Right lobe of liver (tissue), 6 donors: ENCODE data around the gene SEZ6. TPM values are rescaled to one million over a fixed set of nuclear protein-coding genes. Genes with fewer than 3 reads are reported as not detected.

Source experiments
- ATAC-seq, 4 donors: fragments of 200-7000 bp; cut with Tn5 transposase; one replicate each; pipeline ENCODE4 v1.9.1; 2020; ENCODE audit warnings: mild to moderate bottlenecking in 4 of 4, moderate library complexity in 4 of 4
- DNase-seq, 3 donors: peaks; one replicate each; pipeline ENCODE4 v3.0.0-alpha.2; 2020
- H3K27ac ChIP-seq, 3 donors: fragments of 200-600 bp; one replicate each; pipeline ENCODE4 v1.8.0; 2022
- H3K27me3 ChIP-seq, 2 donors: fragments of 200-600 bp; one replicate each; pipeline ENCODE4 v1.8.0; 2022
- H3K36me3 ChIP-seq, 4 donors: fragments of 200-600 bp; sonication (generic) in 1 of 4; one replicate each; pipeline versions ENCODE4 v1.5.1 to v1.8.0; 2017 to 2022; ENCODE audit warnings: control low read depth in 1 of 4
- H3K4me1 ChIP-seq, 4 donors: fragments of 200-600 bp; sonication (generic) in 1 of 4; one replicate each; pipeline versions ENCODE4 v1.5.1 to v1.8.0; 2017 to 2022; ENCODE audit warnings: control low read depth in 1 of 4
- H3K4me3 ChIP-seq, 3 donors: fragments of 200-600 bp; one replicate each; pipeline ENCODE4 v1.8.0; 2022
- H3K9me3 ChIP-seq, 4 donors: fragments of 200-600 bp; sonication (generic) in 1 of 4; one replicate each; pipeline versions ENCODE4 v1.5.1 to v1.8.0; 2017 to 2022; ENCODE audit warnings: control low read depth in 1 of 4
- POLR2A ChIP-seq: fragments of 450-650 bp; IDR thresholded peaks from one replicate; pipeline ENCODE4 v1.6.1; 2017; ENCODE audit warnings: antibody characterized with exemption, mild to moderate bottlenecking
- WGBS: methylation state at CpG from one replicate; pipeline ENCODE4 v1.1.6; 2018; ENCODE audit warnings: low coverage, low lambda C conversion rate; ENCODE audit not compliant: insufficient coverage; ENCODE audit errors: missing lambda C conversion rate; 5-methylcytosine and 5-hydroxymethylcytosine counted together
- intact Hi-C, 2 donors: fragments of 100-400 bp; cut with DNase I; formaldehyde crosslinking; loops; one replicate each; pipeline versions ENCODE4 v1.11.2 to v1.14.1; 2022
- total RNA-seq, 6 experiments: library from RNA; depleted of rRNA in 2 of 6; stranded (reverse); fragments of >200 nt in 2 of 6; fragmentation: NEBNext Ultra II Directional in 3 of 6; extraction: Animal tissue kit (Norgen Biotek cat#: 25700) in 3 of 6; gene quantifications; one replicate each; pipeline versions ENCODE4 v1.1.0 to v1.2.4, GENCODE V29; 2016 to 2023
- TF ChIP-seq, protein P1 (sequence below), 4 donors: fragments of 200-600 bp in 3 of 4; fragments of 450-650 bp in 1 of 4; IDR thresholded peaks; one replicate each; pipeline versions ENCODE4 v1.5.1 to v1.8.0; 2016 to 2022; ENCODE audit warnings: antibody characterized with exemption in 4 of 4, mild to moderate bottlenecking in 2 of 4
- donor health status: DM: no; HTN: yes; CAD: no.
- donor health status: DM: no; HTN: no; CAD: no.
- donor health status: DM: no; HTN: no; CAD: no.
- donor health status: DM: no; HTN: yes; CAD: no.
- donor health status: DM: no; HTN: yes; CAD: no.

Gene SEZ6
- total RNA-seq, 6 experiments from 2014 or later, result not detected

GRCh38 chr17:29016345-29017210, 10.7 kb upstream of the SEZ6 start:
- Histone ChIP-seq H3K4me1 (no peaks in the 10 kb centered on the region), H3K36me3 (no peaks in the 10 kb centered on the region), H3K27ac (no peak overlapping the region), H3K9me3 (no peaks in the 10 kb centered on the region), H3K4me3 (no peak overlapping the region), H3K27me3 (no peaks in the 10 kb centered on the region)
- intact Hi-C loops, result no loop called here
- no peak for TF ChIP-seq POLR2A
- TF ChIP-seq, protein P1, sequence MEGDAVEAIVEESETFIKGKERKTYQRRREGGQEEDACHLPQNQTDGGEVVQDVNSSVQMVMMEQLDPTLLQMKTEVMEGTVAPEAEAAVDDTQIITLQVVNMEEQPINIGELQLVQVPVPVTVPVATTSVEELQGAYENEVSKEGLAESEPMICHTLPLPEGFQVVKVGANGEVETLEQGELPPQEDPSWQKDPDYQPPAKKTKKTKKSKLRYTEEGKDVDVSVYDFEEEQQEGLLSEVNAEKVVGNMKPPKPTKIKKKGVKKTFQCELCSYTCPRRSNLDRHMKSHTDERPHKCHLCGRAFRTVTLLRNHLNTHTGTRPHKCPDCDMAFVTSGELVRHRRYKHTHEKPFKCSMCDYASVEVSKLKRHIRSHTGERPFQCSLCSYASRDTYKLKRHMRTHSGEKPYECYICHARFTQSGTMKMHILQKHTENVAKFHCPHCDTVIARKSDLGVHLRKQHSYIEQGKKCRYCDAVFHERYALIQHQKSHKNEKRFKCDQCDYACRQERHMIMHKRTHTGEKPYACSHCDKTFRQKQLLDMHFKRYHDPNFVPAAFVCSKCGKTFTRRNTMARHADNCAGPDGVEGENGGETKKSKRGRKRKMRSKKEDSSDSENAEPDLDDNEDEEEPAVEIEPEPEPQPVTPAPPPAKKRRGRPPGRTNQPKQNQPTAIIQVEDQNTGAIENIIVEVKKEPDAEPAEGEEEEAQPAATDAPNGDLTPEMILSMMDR (IDR thresholded peaks at IDR 0.05), result no peak
- WGBS, result 43% methylated on average over 10 of the region's 13 CpGs
- ATAC-seq, result no peak
- DNase-seq, result no peak

DNA sequence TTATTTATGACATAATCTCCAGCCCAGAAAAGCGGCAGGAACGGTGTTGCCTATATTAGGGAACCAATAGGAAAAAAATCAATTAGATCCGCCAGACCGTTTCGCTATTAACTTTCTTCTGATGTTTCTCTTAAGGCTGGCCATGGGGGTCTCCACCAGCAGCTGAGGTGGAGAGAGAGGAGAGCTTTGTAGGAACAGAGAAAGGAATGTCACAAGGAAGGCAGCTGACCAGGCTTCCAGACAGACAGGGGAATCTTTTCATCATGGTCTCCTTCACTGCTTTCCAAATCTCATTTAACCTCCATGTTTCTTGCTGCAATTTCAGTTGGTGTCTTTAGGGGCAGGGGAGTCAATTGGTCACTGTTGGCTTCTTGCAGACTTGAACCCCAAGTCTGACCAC, 8.9 kb upstream of the SEZ6 start:
- Histone ChIP-seq H3K36me3 (no peaks in the 10 kb centered on the region), H3K27me3 (no peaks in the 10 kb centered on the region), H3K9me3 (no peaks in the 10 kb centered on the region), H3K4me3 (no peak overlapping the region), H3K27ac (no peak overlapping the region), H3K4me1 (no peaks in the 10 kb centered on the region)
- no peak for ATAC-seq
- TF ChIP-seq POLR2A, result no peak
- TF ChIP-seq, protein P1 (IDR thresholded peaks at IDR 0.05), result no peak
- intact Hi-C loops, result no loop called here
- no peak for DNase-seq
- 33% methylated on average over 2 of the region's 5 CpGs for WGBS

DNA sequence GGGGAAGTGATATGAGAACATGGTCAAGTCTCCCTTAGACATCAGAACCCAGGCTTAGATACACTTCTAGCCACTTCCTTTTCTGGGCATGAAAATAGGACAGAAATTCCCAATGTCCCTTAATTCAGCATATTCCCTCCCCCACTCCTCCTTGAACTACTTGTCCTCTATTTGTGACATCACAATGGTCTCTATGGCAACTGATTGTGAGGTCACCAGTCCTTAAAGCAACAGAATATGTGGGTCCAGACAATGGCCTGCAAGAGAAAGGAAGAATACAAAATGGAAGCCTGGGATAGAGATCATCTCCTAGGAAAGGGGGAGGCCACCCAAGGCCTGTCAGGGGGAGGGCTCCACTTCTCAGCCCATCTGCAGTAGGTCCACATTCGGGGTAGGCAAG, 6.7 kb upstream of the SEZ6 start:
- H3K36me3 ChIP-seq, result no peaks in the 10 kb centered on the region
- no peak for DNase-seq
- H3K9me3 ChIP-seq, result no peaks in the 10 kb centered on the region
- H3K27ac ChIP-seq, result no peak overlapping the region
- TF ChIP-seq POLR2A, result no peak
- TF ChIP-seq, protein P1 (IDR thresholded peaks at IDR 0.05), result no peak
- ATAC-seq, result no peak
- 100% methylated on average over 1 of the region's 1 CpG for WGBS
- H3K4me1 ChIP-seq, result no peaks in the 10 kb centered on the region
- H3K27me3 ChIP-seq, result no peaks in the 10 kb centered on the region
- H3K4me3 ChIP-seq, result no peak overlapping the region
- intact Hi-C loops, result no loop called here

- WGBS, result 70% methylated on average over 5 of the region's 7 CpGs
- H3K36me3 ChIP-seq, result no peaks in the 10 kb centered on the region
- no peaks in the 10 kb centered on the region for H3K27me3 ChIP-seq
- H3K4me1 ChIP-seq, result peaks cover 0 to 3% (median 0%) of the 10 kb centered on the region in 4 donors
- no peaks in the 10 kb centered on the region for H3K9me3 ChIP-seq
- no peak for DNase-seq
- no peak for ATAC-seq
- intact Hi-C loops, result no loop called here
- H3K4me3 ChIP-seq, result no peak overlapping the region
- TF ChIP-seq, protein P1 (IDR thresholded peaks at IDR 0.05), result no peak
- no peak for TF ChIP-seq POLR2A
- H3K27ac ChIP-seq, result no peak overlapping the region
Measured at GRCh38 chr17:29010586-29010985, 4.8 kb upstream of the SEZ6 start.
